GM10248 (cell line): ENCODE data around the gene B4GALT1.
"Not testable (repeated sequence)": the region's sequence is repeated elsewhere in the genome, so short reads cannot be mapped to it uniquely, and the experiment has no call there.

Experiments used
- CTCF ChIA-PET: fragments of 300-600 bp; sonication (Branson Sonifier 250); formaldehyde crosslinking; extraction: SDS; loops from one replicate; lab custom pipeline; 2021; ENCODE audit warnings: antibody characterized with exemption; lab: Yijun Ruan, JAX
- POLR2A ChIA-PET: fragments of 350-650 bp; sonication (Branson Sonifier 250); formaldehyde crosslinking; extraction: SDS; loops from one replicate; lab custom pipeline; 2020; ENCODE audit warnings: antibody characterized with exemption; lab: Yijun Ruan, JAX
- DNase-seq: peaks from one replicate; pipeline ENCODE4 v3.0.0; 2012; ENCODE audit errors: extremely low spot score
- TF ChIP-seq, protein P1 (sequence below): IDR thresholded peaks from 2 replicates; pipeline ENCODE4 v1.5.1; 2012; ENCODE audit warnings: mild to moderate bottlenecking, low read depth; ENCODE audit errors: extremely low read depth, missing control alignments, control extremely low read depth

Gene B4GALT1

GRCh38 chr9:33167972-33168461, 881 bp upstream of the B4GALT1 start:
- ChIA-PET CTCF (interaction anchor here (1.3 to 1.9 kb wide), 7 partner anchors 10 to 58 kb away, joined by 3 to 10 read pairs (median 4); no protein-coding TSS in a partner anchor), POLR2A (interaction anchor here (0.6 to 2.2 kb wide), 5 partner anchors 9 to 143 kb away, joined by 3 to 11 read pairs (median 6); partner anchors contain the start of gene DNAJA1)
- no peak for DNase-seq

DNA sequence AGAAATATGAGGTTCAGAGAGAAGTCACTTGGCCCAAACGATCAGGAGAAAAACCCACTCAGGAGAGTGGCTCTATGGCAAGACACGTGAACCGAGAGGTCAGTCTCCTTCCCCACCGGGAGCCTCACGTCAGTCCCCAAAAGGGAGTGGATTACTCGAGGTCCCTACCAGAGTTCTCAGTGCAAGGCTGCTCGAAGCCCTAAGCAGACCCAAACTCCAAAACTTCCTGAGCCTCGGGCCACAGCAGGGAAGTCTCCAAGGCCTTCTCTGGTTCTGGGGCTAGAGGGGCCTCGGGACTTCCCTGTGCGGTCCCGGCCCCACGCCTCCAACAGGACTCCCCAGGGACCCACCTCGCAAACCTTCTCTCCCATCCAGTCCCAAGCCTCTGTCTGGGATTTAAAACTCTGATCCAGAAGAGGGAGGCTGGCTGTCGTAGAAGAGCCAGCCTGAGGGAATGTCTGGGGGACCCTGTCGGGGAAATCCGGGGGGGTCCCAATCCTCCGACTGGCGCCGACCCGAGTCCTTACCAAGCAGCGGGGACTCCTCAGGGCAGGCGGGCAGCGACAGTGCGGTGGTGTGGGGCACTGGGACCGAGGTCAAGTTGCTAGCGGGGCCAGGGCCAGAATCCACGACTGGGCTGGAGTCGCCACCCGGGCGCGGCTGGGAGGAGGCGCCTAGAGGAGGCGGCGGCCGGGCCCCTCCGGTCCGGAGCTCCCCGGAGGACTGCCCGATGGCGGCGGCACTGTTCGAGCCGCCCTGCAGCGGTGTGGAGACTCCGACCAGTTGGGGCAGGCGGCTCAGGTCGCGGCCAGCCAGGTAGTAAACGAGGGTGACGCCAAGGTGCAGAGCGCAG, 679 bp downstream of the B4GALT1 start:
- TF ChIP-seq, protein P1, sequence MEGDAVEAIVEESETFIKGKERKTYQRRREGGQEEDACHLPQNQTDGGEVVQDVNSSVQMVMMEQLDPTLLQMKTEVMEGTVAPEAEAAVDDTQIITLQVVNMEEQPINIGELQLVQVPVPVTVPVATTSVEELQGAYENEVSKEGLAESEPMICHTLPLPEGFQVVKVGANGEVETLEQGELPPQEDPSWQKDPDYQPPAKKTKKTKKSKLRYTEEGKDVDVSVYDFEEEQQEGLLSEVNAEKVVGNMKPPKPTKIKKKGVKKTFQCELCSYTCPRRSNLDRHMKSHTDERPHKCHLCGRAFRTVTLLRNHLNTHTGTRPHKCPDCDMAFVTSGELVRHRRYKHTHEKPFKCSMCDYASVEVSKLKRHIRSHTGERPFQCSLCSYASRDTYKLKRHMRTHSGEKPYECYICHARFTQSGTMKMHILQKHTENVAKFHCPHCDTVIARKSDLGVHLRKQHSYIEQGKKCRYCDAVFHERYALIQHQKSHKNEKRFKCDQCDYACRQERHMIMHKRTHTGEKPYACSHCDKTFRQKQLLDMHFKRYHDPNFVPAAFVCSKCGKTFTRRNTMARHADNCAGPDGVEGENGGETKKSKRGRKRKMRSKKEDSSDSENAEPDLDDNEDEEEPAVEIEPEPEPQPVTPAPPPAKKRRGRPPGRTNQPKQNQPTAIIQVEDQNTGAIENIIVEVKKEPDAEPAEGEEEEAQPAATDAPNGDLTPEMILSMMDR, result no peak
- ChIA-PET POLR2A (interaction anchor here (1.2 to 2.2 kb wide), 3 partner anchors 23 to 141 kb away, joined by 6 to 11 read pairs (median 8); partner anchors contain the start of gene DNAJA1), CTCF (interaction anchor here (0.8 to 1.9 kb wide), 8 partner anchors 9 to 60 kb away, joined by 3 to 10 read pairs (median 4); no protein-coding TSS in a partner anchor)
- no peak for DNase-seq

More at GRCh38 chr9:33167972-33168461, 881 bp upstream of the B4GALT1 start:
- TF ChIP-seq, protein P1, result no peak

DNA sequence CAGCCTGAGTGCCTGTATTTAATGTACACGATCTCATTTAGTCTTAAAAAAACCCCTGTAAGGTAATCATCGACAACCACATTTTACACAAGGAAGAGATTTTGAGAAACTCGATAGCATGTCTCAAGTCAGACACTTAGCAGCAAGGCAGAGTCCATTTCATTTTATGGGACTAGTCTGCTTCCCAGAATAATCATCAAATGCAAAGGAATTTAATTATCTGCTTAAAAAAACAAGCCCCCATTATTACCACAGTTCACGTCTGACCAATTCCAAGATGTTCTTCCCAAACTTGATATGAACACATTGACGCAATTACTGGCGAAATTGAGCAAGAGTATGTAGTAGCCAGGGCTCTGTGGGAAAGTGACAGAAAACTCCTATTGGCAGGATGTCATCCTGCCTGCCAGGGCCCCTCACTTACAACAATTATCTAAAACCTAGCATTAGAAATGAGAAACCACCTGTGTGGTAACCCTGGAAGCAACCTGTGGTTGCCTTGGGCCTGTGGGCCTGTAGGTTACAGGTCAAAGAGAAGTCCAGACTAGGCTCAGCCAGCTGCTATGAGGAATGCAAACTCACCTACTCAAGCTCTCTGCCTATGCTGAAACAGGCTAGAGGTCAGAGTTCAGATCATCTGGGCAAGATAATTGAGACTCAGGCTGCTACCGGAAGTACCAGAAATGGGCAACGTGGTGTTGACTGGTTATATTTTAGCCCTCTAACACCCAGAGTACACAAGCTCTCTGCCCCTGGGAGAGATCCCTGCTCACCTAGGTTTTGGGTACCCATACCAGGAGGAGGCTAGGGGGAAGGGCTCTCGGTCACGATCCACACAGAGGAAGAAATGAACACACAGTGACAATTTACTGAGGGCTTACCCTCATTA, 1.6 kb downstream of the B4GALT1 start:
- CTCF ChIA-PET, result no interaction called here
- POLR2A ChIA-PET, result interaction anchor here (0.7 to 2.2 kb wide), 2 partner anchors 22 to 35 kb away, joined by 3 to 8 read pairs; no protein-coding TSS in a partner anchor

GRCh38 chr9:33164921-33165262, 2.2 kb downstream of the B4GALT1 start:
- CTCF ChIA-PET, DNase-seq, POLR2A ChIA-PET: not testable (repeated sequence)

More for the DNA sequence above, 1.6 kb downstream of the B4GALT1 start:
- peak; percentile 52 for DNase-seq
- TF ChIP-seq, protein P1, result no peak

- ChIA-PET POLR2A (interaction anchor here (0.9 kb wide), 1 partner anchor 139 kb away, joined by 3 read pairs; the partner anchor contains the start of gene DNAJA1), CTCF (interaction anchor here (4.9 to 7.5 kb wide), 2 partner anchors 14 to 22 kb away, joined by 40 to 52 read pairs; no protein-coding TSS in a partner anchor)
- DNase-seq, result peak; percentile 55
- TF ChIP-seq, protein P1, result no peak
Measured at GRCh38 chr9:33164138-33164809, 2.9 kb downstream of the B4GALT1 start.

DNA sequence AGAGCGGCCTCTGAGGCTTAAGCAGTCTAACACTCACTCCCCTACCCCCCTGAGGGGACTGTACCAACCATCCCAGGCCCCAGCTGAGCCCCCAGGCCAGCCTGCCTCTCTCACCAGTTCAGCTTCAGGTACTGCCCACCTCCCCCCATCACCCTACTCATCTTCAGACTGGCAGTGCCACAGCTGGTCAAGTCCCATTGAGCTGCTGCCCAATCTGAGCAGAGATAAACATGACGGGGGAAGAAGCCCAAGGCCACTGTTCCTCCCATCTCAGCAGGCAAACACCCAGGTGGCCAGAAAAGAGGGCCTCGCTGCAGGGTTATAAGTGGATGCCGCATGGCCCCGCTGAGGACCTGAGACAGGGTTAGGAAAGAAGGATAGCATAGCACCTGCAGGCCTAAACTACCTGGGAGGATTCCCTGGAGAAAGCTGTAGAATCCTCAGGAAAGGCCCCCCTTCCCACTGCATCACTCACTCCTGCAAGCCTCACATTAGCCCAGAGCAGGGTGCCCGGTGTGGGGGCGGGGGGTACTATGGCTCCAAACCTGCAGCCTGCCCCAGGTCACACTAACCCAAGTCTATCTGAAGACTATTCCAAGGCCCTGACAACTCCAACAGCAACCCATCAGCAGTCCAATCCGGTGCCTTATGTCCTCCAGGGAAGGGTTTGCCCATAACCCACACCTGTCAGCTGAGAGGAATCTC, 3.6 kb downstream of the B4GALT1 start:
- DNase-seq, result no peak
- ChIA-PET CTCF (interaction anchor here (4.2 to 7.5 kb wide), 3 partner anchors 13 to 63 kb away, joined by 15 to 52 read pairs (median 40); no protein-coding TSS in a partner anchor), POLR2A (interaction anchor here (0.9 kb wide), 1 partner anchor 139 kb away, joined by 3 read pairs; the partner anchor contains the start of gene DNAJA1)
- TF ChIP-seq, protein P1, result no peak
